IMR-90 (cell line): ENCODE measurements around the gene SLC4A4. TPM values are rescaled to one million over a fixed set of nuclear protein-coding genes. Genes with fewer than 3 reads are reported as not detected.

ENCODE experiments used
- ATAC-seq: fragments of 200-7000 bp; cut with Tn5 transposase; 2 replicates; pipeline ENCODE4 v1.9.1; 2020; ENCODE audit warnings: low read depth, mild to moderate bottlenecking, moderate library complexity
- BruUV-seq: library from RNA; stranded (reverse); fragments of 400-500 nt; replicated peaks from 2 replicates; lab custom pipeline; 2021; lab: Mats Ljungman, UMichigan
- CTCF ChIA-PET: fragments of 300-600 bp; formaldehyde crosslinking; extraction: SDS; loops from one replicate; lab custom pipeline; 2021; ENCODE audit warnings: antibody characterized with exemption; lab: Yijun Ruan, JAX
- POLR2A ChIA-PET: fragments of 300-600 bp; sonication (Branson Sonifier 250); formaldehyde crosslinking; loops from one replicate; lab custom pipeline; 2022; ENCODE audit warnings: antibody characterized with exemption; ENCODE audit not compliant: unreplicated experiment; lab: Charles Lee
- DNase-seq: peaks from one replicate; pipeline ENCODE4 v3.0.0; 2013
- H2AFZ ChIP-seq: replicated peaks from 2 replicates; pipeline ENCODE3; 2013; ENCODE audit warnings: low read length, mild to moderate bottlenecking; ENCODE audit not compliant: poor library complexity
- H2AK5ac ChIP-seq: 2 replicates; pipeline ENCODE4 v1.6.1; 2013; ENCODE audit warnings: low read depth, low read length, inconsistent platforms
- H2AK9ac ChIP-seq: replicated peaks from 2 replicates; pipeline ENCODE3; 2013; ENCODE audit warnings: mild to moderate bottlenecking, low read depth, low read length, moderate library complexity; ENCODE audit not compliant: poor library complexity
- H2BK120ac ChIP-seq: 2 replicates; pipeline ENCODE4 v1.6.1; 2013; ENCODE audit warnings: low read depth, low read length, inconsistent platforms
- H2BK15ac ChIP-seq: 3 replicates; pipeline ENCODE4 v1.6.1; 2013; ENCODE audit warnings: low read depth, low read length, inconsistent platforms
- H2BK20ac ChIP-seq: 2 replicates; pipeline ENCODE4 v1.6.1; 2013; ENCODE audit warnings: low read depth, mild to moderate bottlenecking, inconsistent platforms, low read length, moderate library complexity
- H2BK5ac ChIP-seq: 2 replicates; pipeline ENCODE4 v1.6.1; 2013; ENCODE audit warnings: mild to moderate bottlenecking, low read depth, low read length, inconsistent platforms; ENCODE audit not compliant: poor library complexity, severe bottlenecking
- H3K14ac ChIP-seq: replicated peaks from 2 replicates; pipeline ENCODE4 v1.6.1; 2013; ENCODE audit warnings: low read depth, low read length, inconsistent platforms
- H3K18ac ChIP-seq: 2 replicates; pipeline ENCODE4 v1.6.1; 2013; ENCODE audit warnings: low read depth, low read length, control low read depth
- H3K23ac ChIP-seq: 2 replicates; pipeline ENCODE4 v1.6.1; 2013; ENCODE audit warnings: low read depth, low read length, inconsistent platforms
- H3K27ac ChIP-seq: 2 replicates; pipeline ENCODE4 v1.5.1; 2013; ENCODE audit warnings: mild to moderate bottlenecking, control low read depth, low read length; ENCODE audit not compliant: insufficient read depth
- H3K27me3 ChIP-seq: 2 replicates; pipeline ENCODE4 v1.6.1; 2013; ENCODE audit warnings: low read length; ENCODE audit not compliant: control insufficient read depth, insufficient read depth
- H3K36me3 ChIP-seq: 2 replicates; pipeline ENCODE4 v1.6.1; 2013; ENCODE audit warnings: low read length, mixed read lengths; ENCODE audit not compliant: control insufficient read depth, insufficient read depth
- H3K4ac ChIP-seq: 2 replicates; pipeline ENCODE4 v1.6.1; 2013; ENCODE audit warnings: low read depth, low read length, inconsistent platforms
- H3K4me1 ChIP-seq: 2 replicates; pipeline ENCODE4 v1.6.1; 2013; ENCODE audit warnings: low read length, mixed read lengths; ENCODE audit not compliant: control insufficient read depth, insufficient read depth
- H3K4me2 ChIP-seq: 2 replicates; pipeline ENCODE4 v1.6.1; 2013; ENCODE audit warnings: low read depth, mild to moderate bottlenecking, control low read depth, low read length, moderate library complexity
- H3K4me3 ChIP-seq: 2 replicates; pipeline ENCODE4 v1.5.1; 2013; ENCODE audit warnings: low read depth, mild to moderate bottlenecking, control low read depth, low read length, moderate library complexity; ENCODE audit not compliant: insufficient read depth
- H3K56ac ChIP-seq: 2 replicates; pipeline ENCODE4 v1.6.1; 2013; ENCODE audit warnings: low read length, inconsistent platforms; ENCODE audit not compliant: insufficient read depth; ENCODE audit errors: extremely low read depth
- H3K79me1 ChIP-seq, 2 experiments: 2 replicates each; pipeline ENCODE4 v1.6.1; 2013; ENCODE audit warnings: low read length in 2 of 2, inconsistent platforms in 1 of 2, low read depth in 1 of 2
- H3K9ac ChIP-seq: 2 replicates; pipeline ENCODE4 v1.6.1; 2013; ENCODE audit warnings: low read depth, low read length, control low read depth
- H3K9me1 ChIP-seq: 2 replicates; pipeline ENCODE4 v1.6.1; 2013; ENCODE audit warnings: low read length, inconsistent platforms; ENCODE audit not compliant: insufficient read depth
- H3K9me3 ChIP-seq: 2 replicates; pipeline ENCODE4 v1.6.1; 2013; ENCODE audit warnings: low read length; ENCODE audit not compliant: control insufficient read depth, insufficient read depth
- H4K20me1 ChIP-seq: 2 replicates; pipeline ENCODE4 v1.6.1; 2013; ENCODE audit warnings: low read length, inconsistent platforms; ENCODE audit not compliant: insufficient read depth
- H4K5ac ChIP-seq: 2 replicates; pipeline ENCODE4 v1.6.1; 2013; ENCODE audit warnings: mild to moderate bottlenecking, low read depth, low read length, control low read depth
- H4K8ac ChIP-seq, 2 experiments: 2 replicates each; pipeline ENCODE4 v1.6.1; 2013; ENCODE audit warnings: low read depth in 2 of 2, low read length in 2 of 2, control low read depth in 1 of 2, inconsistent platforms in 1 of 2
- H4K91ac ChIP-seq: 2 replicates; pipeline ENCODE4 v1.6.1; 2013; ENCODE audit warnings: low read depth, low read length, inconsistent platforms; ENCODE audit not compliant: insufficient read depth
- CEBPB ChIP-seq: IDR thresholded peaks from 2 replicates; pipeline ENCODE4 v1.6.1; 2012; ENCODE audit warnings: low read depth, low read length, improper control_type of control experiment
- CHD1 ChIP-seq: IDR thresholded peaks from 2 replicates; pipeline ENCODE4 v1.6.1; 2012; ENCODE audit warnings: low read depth, low read length, improper control_type of control experiment
- MAFK ChIP-seq: IDR thresholded peaks from 2 replicates; pipeline ENCODE4 v1.6.1; 2012; ENCODE audit warnings: low read depth, low read length, improper control_type of control experiment
- WGBS, 2 experiments: methylation state at CpG; one replicate each; pipeline versions ENCODE4 v1.1.5 to v1.1.7; 2013; ENCODE audit warnings: missing lambda C conversion rate in 2 of 2; ENCODE audit not compliant: insufficient read length in 1 of 2; ENCODE audit errors: extremely low coverage in 2 of 2; 5-methylcytosine and 5-hydroxymethylcytosine counted together
- dilution Hi-C: fragments of 300-500 bp; cut with HindIII; formaldehyde crosslinking; loops from one replicate; pipeline ENCODE4 v1.14.3; 2018; ENCODE audit warnings: low sequenced_read_pairs; ENCODE audit not compliant: unreplicated experiment
- in situ Hi-C: fragments of 300-500 bp; cut with MboI; formaldehyde crosslinking; loops from 3 replicates; pipeline ENCODE4 v1.14.3; 2019; ENCODE audit warnings: low sequenced_read_pairs, inconsistent platforms, mixed read lengths
- intact Hi-C: fragments of 100-400 bp; cut with micrococcal nuclease; formaldehyde crosslinking; loops from 2 replicates; pipeline ENCODE4 v1.10.0; 2022
- polyA plus RNA-seq, 3 experiments: library from polyadenylated mRNA; depleted of rRNA; stranded (reverse); fragments of >200 nt; gene quantifications; 2 replicates each; pipeline ENCODE4 v1.2.3, GENCODE V29; 2012; ENCODE audit warnings: low replicate concordance in 1 of 3
- total RNA-seq: library from RNA; depleted of rRNA; stranded (reverse); fragments of >200 nt; gene quantifications from 2 replicates; pipeline ENCODE4 v1.2.3, GENCODE V29; 2012

Gene SLC4A4
- total and polyA plus RNA-seq, 2 of the 4 experiments (the other 2 are of a cell fraction): 5.6 to 16.8 TPM

DNA sequence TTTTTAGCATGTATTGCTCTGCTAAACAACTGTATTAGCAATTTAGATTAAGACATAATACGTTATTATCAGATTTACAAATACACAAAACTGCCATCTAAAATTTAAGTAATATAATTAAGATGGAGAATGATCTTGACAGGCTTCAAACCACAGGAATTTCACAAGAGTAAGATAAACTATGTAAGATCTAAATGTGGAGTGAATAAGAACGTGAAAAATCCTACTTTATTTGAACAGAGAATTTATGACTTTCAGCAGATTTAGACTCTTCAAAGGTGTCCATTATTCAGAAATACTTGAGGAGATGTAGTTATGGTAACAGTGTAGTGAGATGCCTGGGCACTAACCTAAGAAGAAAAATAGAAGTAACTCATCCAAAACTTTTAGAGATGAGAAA is 73.2 kb downstream of the SLC4A4 start:
- POLR2A ChIA-PET: no interaction called here

More for the DNA sequence above, 73.2 kb downstream of the SLC4A4 start:
- Histone ChIP-seq H3K9ac (no peak overlapping the region), H4K5ac (no peak overlapping the region), H2BK15ac (no peak overlapping the region), H2AK9ac (no peak overlapping the region), H3K27ac (no peak overlapping the region), H4K8ac (no peak overlapping the region), H3K4me3 (no peak overlapping the region), H2BK120ac (no peak overlapping the region), H3K23ac (no peak overlapping the region), H3K4me2 (peak overlapping the region; percentile 69; the same call in 1 of the 2 replicates), H4K91ac (no peak overlapping the region), H2BK20ac (no peak overlapping the region), H3K9me3 (peaks cover 2% of the 10 kb centered on the region), H3K4ac (peak overlapping the region; percentile 10; the same call in 1 of the 2 replicates), H2AFZ (no peak overlapping the region), H3K9me1 (0 out of 2 replicates have a peak, but pooled peaks cover 6% of the 10 kb centered on the region), H3K14ac (no peak overlapping the region), H3K36me3 (peaks cover 5% of the 10 kb centered on the region), H4K20me1 (no peaks in the 10 kb centered on the region), H3K79me1 (peaks cover 24 to 25% of the 10 kb centered on the region in 2 experiments), H3K56ac (no peak overlapping the region), H3K27me3 (no peaks in the 10 kb centered on the region), H3K18ac (no peak overlapping the region), H2AK5ac (no peak overlapping the region), H2BK5ac (no peak overlapping the region), H3K4me1 (peaks cover 12% of the 10 kb centered on the region; the same call in 1 of the 2 replicates)
- CTCF ChIA-PET: interaction anchor here (1.8 kb wide), 1 partner anchor 19 kb away, joined by 4 read pairs; no protein-coding TSS in a partner anchor
- WGBS, 2 experiments: no CpG with 5 or more reads among the region's 2 CpGs
- DNase-seq (peak; percentile 13), ATAC-seq (peak; percentile 28)
- BruUV-seq: no TSS peak
- intact Hi-C loops (no loop called here), dilution Hi-C loops (no loop called here), in situ Hi-C loops (no loop called here)
- no peak for TF ChIP-seq CEBPB
- no peak for TF ChIP-seq CHD1
- no peak for TF ChIP-seq MAFK
